Measurements from ENCODE around the gene GREM2.

GRCh38 chr1:240607006-240607405, 4.9 kb downstream of the GREM2 start:
- TF ChIP-seq POLR2A (IDR thresholded peaks at IDR 0.05) (no peak), CTCF (IDR thresholded peaks at IDR 0.05) (no peak)
